Stimulated activated naive B cell treated with anti-CD40 and anti-IgM and Interleukin-4, amounts not matched to agents 10 μg/mL and 1 μg/mL and 100 μg/mL, for 72 hours (primary cell): ENCODE measurements around the gene CAMP.
A peak's percentile ranks its signal among the peaks of the same experiment; 100 is the strongest.

Experiments
- ATAC-seq, 2 donors: fragments of 150-1000 bp; cut with Tn5 transposase; replicated peaks; 2 replicates each; pipeline ENCODE4 v1.10.0; 2021; ENCODE audit warnings: moderate library complexity in 1 of 2
- DNase-seq: peaks from one replicate; pipeline ENCODE4 v3.0.0; 2021
- H3K27ac Mint-ChIP-seq: one replicate; pipeline ENCODE4 v1.8.0; 2022; ENCODE audit warnings: mild to moderate bottlenecking, mixed read lengths
- H3K27me3 Mint-ChIP-seq, 2 donors: one replicate each; pipeline ENCODE4 v1.8.0; 2022; ENCODE audit warnings: mixed read lengths in 2 of 2
- H3K36me3 Mint-ChIP-seq, 2 donors: one replicate each; pipeline ENCODE4 v1.8.0; 2022; ENCODE audit warnings: mixed read lengths in 2 of 2, mild to moderate bottlenecking in 1 of 2
- H3K4me1 Mint-ChIP-seq, 2 donors: one replicate each; pipeline ENCODE4 v1.8.0; 2022; ENCODE audit warnings: mixed read lengths in 2 of 2, mild to moderate bottlenecking in 1 of 2
- H3K4me3 Mint-ChIP-seq, 2 donors: one replicate each; pipeline ENCODE4 v1.8.0; 2022; ENCODE audit warnings: mild to moderate bottlenecking in 2 of 2, mixed read lengths in 2 of 2, moderate library complexity in 1 of 2
- H3K9me3 Mint-ChIP-seq, 2 donors: one replicate each; pipeline ENCODE4 v1.8.0; 2022; ENCODE audit warnings: mixed read lengths in 2 of 2, mild to moderate bottlenecking in 1 of 2

CAMP gene

GRCh38 chr3:48225587-48225986 lies 2.3 kb downstream of the CAMP start:
- no peak overlapping the region for H3K4me3 Mint-ChIP-seq
- peaks cover 44 to 65% of the 10 kb centered on the region in 2 donors for H3K4me1 Mint-ChIP-seq
- no peaks in the 10 kb centered on the region for H3K27me3 Mint-ChIP-seq

DNA sequence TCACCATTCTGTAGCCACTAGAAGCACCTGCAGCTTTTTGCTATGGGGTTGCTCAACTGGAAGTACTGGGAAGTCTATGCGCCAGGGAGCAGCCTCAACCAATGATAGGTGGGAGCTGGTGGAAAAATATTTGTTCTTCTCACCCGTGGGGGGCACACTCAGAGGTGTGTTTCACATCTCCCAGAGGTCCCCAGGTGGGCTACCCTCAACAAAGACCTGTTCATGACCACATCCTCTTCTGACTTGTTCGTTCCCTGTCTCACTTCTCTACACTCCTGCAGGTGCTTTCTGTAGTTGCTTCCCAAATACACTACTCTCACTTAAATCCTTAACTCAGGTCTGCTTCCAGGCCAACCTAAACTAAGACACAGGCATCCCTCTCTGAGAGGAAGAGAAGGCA lies 3.6 kb downstream of the CAMP start:
- ATAC-seq (peak; percentile 49 to 53), DNase-seq (no peak)
- no peak overlapping the region for H3K4me3 Mint-ChIP-seq
- H3K27me3 Mint-ChIP-seq, result no peaks in the 10 kb centered on the region
- H3K36me3 Mint-ChIP-seq, result peaks cover 2 to 3% of the 10 kb centered on the region in 2 donors
- peaks cover 0 to 5% of the 10 kb centered on the region in 2 donors for H3K9me3 Mint-ChIP-seq
- peaks cover 36 to 54% of the 10 kb centered on the region in 2 donors for H3K4me1 Mint-ChIP-seq
- H3K27ac Mint-ChIP-seq, result peak overlapping the region; percentile 65

More at GRCh38 chr3:48225587-48225986, 2.3 kb downstream of the CAMP start:
- peaks cover 5 to 6% of the 10 kb centered on the region in 2 donors for H3K36me3 Mint-ChIP-seq
- H3K27ac Mint-ChIP-seq, result no peak overlapping the region
- DNase-seq (no peak), ATAC-seq (no peak)
- H3K9me3 Mint-ChIP-seq, result peaks cover 6 to 10% of the 10 kb centered on the region in 2 donors

DNA sequence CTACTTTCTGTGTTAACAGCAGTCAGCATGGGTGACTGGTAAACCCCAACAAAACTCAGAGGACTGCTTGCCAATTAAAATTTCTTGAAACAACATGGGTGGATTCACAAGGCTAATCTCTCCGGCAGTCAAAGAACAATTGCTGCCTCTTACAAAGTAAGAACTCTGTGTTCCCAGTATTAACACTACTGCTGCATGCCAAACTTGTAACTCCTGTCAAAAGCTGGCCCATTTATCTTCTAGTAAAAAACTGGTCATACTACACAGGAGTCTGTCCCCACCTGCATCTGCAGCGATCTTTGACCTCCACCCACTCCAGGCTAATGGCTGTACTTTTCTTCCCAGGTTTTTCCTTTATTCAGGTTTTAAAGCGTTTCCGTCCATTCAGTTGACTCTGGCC lies 8.9 kb downstream of the CAMP start:
- Mint-ChIP-seq H3K36me3 (no peaks in the 10 kb centered on the region), H3K9me3 (no peaks in the 10 kb centered on the region), H3K4me3 (peak overlapping the region in 1 of 2 donors; percentile 54), H3K27ac (no peak overlapping the region), H3K27me3 (no peaks in the 10 kb centered on the region), H3K4me1 (peaks cover 18 to 24% of the 10 kb centered on the region in 2 donors)
- DNase-seq (no peak), ATAC-seq (no peak)

DNA sequence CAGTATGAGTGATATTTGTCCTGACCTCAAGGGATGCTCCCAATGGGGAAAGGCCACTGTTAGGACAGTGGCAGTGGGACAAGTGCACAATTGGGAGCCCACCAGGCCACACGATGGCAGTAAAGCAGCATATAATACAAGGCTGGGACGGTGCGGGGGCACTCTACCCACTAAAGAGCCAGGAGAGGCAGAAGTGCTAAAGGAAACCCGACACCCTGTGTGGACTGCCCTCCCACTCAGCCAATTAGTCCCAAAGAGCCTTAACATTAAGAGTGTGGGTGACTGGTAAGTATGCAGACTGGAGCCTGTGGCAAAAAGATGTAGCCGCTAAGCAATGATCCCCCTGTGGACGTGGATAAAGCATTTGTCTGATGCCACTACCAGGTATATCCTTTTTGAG lies 9.4 kb downstream of the CAMP start:
- H3K27ac Mint-ChIP-seq, result no peak overlapping the region
- peaks cover 16 to 21% of the 10 kb centered on the region in 2 donors for H3K4me1 Mint-ChIP-seq
- no peaks in the 10 kb centered on the region for H3K27me3 Mint-ChIP-seq
- peak; percentile 96 to 97 for ATAC-seq
- no peaks in the 10 kb centered on the region for H3K9me3 Mint-ChIP-seq
- no peaks in the 10 kb centered on the region for H3K36me3 Mint-ChIP-seq
- H3K4me3 Mint-ChIP-seq, result peak overlapping the region; percentile 54 to 71
- peak; percentile 41 for DNase-seq

GRCh38 chr3:48233542-48233941 lies 10.2 kb downstream of the CAMP start:
- Mint-ChIP-seq H3K27me3 (no peaks in the 10 kb centered on the region), H3K4me3 (no peak overlapping the region), H3K9me3 (no peaks in the 10 kb centered on the region), H3K4me1 (peaks cover 16 to 21% of the 10 kb centered on the region in 2 donors), H3K27ac (peak overlapping the region; percentile 69), H3K36me3 (no peaks in the 10 kb centered on the region)
- ATAC-seq (peak; percentile 41 to 46), DNase-seq (no peak)

- Mint-ChIP-seq H3K4me3 (no peak overlapping the region), H3K4me1 (peaks cover 16 to 26% of the 10 kb centered on the region in 2 donors), H3K27ac (no peak overlapping the region), H3K36me3 (no peaks in the 10 kb centered on the region), H3K27me3 (no peaks in the 10 kb centered on the region), H3K9me3 (no peaks in the 10 kb centered on the region)
- ATAC-seq, result no peak
- DNase-seq, result no peak
Observed at GRCh38 chr3:48236531-48236930, 13.2 kb downstream of the CAMP start.

DNA sequence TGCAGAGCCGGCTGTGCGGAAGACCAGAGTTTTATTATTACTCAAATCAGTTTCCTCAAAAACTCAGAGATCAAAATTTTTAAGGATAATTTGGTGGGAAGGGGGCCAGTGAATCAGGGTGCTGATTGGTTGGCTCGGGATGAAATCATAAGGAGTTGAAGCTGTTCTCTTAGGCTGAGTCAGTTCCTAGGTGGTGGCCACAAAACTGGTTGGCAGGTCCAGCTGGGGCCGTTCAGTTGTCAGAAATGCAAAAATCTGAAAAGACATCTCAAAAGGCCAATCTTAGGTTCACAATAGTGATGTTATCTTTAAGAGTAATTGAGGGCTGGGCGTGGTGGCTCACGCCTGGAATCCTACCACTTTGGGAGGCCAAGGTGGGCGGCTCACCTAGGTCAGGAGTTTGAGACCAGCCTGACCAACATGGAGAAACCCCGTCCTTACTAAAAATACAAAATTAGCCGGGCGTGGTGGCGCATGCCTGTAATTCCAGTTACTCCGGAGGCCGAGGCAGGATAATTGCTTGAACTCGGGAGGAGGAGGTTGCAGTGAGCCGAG lies 15.3 kb downstream of the CAMP start:
- Mint-ChIP-seq H3K4me1 (peaks cover 3 to 12% of the 10 kb centered on the region in 2 donors), H3K27me3 (no peaks in the 10 kb centered on the region), H3K27ac (no peak overlapping the region), H3K36me3 (no peaks in the 10 kb centered on the region), H3K9me3 (no peaks in the 10 kb centered on the region), H3K4me3 (no peak overlapping the region)
- DNase-seq, result no peak
- ATAC-seq, result no peak

DNA sequence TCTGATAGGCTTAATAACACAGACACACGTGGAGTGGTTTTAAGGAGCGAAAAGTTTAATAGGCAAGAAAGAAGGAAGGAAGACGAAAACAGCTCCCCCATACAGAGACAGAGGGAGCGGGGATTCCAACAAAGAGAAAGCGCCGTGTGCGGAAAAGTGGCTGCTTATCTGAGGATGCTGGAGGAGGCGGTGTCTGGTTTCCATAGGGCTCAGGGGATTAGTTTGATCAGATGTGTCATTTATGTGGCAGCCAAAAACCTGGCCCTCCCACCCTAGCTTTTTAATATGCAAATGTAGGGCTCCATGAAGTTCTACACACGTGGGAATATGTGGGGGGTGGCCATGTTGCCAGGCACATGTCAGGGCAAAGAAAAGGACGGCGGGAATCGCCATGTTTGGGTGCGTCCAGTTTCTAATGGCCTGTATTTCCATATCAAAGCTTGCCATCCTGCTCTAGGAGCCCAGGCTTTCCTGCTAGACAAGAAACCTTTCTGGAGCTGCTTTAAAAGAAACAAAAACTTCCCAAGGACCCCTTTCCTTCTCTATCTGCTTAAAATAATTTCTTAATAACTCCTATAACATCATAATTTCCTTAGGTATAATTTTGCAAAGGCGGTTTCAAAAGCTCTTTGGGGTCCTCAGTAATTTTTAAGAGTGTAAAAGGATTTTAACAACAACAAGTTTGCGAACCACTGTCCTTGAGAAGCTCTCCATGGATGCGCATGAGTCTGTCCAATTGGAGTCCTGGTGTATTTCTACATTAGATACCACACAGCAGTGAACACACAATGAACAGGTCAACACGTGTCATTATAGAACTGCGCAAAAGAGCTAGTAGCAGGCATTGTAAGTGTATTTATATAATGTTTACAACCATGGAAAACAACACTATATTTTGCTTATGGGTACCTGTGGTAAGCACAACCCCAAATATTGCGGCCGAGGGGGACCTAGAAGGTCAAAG lies 17.0 kb downstream of the CAMP start:
- peaks cover 0 to 5% of the 10 kb centered on the region in 2 donors for H3K36me3 Mint-ChIP-seq
- ATAC-seq (peak; percentile 0 to 1), DNase-seq (no peak)
- peaks cover 0 to 7% of the 10 kb centered on the region in 2 donors for H3K4me1 Mint-ChIP-seq
- peak overlapping the region; percentile 91 for H3K27ac Mint-ChIP-seq
- H3K4me3 Mint-ChIP-seq, result peak overlapping the region; percentile 83 to 87
- no peaks in the 10 kb centered on the region for H3K27me3 Mint-ChIP-seq
- no peaks in the 10 kb centered on the region for H3K9me3 Mint-ChIP-seq

DNA sequence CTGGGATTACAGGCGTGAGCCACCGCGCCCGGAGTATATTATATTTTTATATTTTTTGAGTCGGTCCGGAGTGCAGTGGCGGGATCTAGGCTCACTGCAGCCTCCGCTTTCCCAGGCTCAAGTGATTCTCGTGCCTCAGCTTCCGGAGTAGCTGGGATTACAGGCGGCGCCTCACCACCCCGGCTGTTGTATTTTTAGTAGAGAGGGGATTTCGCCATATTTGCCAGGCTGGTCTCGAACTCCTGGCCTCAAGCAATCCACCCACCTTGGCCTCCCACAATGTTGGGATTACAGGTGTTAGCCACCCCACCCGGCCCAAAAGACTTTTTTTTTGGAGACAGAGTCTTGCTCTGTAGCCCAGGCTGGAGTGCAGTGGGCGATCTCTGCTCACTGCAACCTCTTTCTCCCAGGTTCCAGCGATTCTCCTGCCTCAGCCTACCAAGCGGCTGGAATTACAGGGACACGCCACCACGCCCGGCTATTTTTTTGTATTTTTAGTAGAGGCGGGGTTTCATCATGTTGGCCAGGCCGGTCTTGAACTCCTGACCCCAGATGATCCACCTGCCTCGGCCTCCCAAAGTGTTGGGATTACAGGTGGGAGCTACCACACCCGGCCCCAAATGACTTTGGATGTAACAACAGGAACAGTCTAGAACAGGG lies 18.6 kb downstream of the CAMP start:
- no peaks in the 10 kb centered on the region for H3K9me3 Mint-ChIP-seq
- peak overlapping the region; percentile 83 to 87 for H3K4me3 Mint-ChIP-seq
- DNase-seq, result no peak
- H3K27ac Mint-ChIP-seq, result peak overlapping the region; percentile 91
- no peak for ATAC-seq
- peaks cover 0 to 9% of the 10 kb centered on the region in 2 donors for H3K36me3 Mint-ChIP-seq
- peaks cover 0 to 12% of the 10 kb centered on the region in 2 donors for H3K4me1 Mint-ChIP-seq
- H3K27me3 Mint-ChIP-seq, result no peaks in the 10 kb centered on the region

GRCh38 chr3:48243886-48244285 lies 20.6 kb downstream of the CAMP start:
- DNase-seq (no peak), ATAC-seq (no peak)
- no peaks in the 10 kb centered on the region for H3K27me3 Mint-ChIP-seq
- H3K4me1 Mint-ChIP-seq, result peaks cover 0 to 12% of the 10 kb centered on the region in 2 donors
- no peaks in the 10 kb centered on the region for H3K9me3 Mint-ChIP-seq
- H3K36me3 Mint-ChIP-seq, result peaks cover 0 to 13% of the 10 kb centered on the region in 2 donors
- no peak overlapping the region for H3K27ac Mint-ChIP-seq
- H3K4me3 Mint-ChIP-seq, result no peak overlapping the region

DNA sequence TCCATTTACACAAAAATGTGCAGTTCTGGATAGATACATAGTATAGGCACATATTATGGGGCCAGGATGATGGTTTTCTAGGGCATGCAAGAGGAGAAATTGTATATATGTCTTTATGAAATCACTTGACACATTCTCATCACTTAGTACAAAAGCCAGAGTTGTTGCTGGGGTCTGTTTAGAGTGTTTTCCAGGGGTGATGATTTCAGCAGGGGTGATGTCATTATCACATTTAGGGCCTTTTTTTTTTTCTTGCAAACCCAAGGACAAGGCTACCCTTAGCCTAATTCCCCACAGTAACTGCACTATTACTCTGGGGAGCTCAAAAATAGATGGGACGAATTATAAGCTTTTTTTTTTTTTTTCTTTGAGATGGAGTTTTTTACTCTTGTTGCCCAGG lies 21.2 kb downstream of the CAMP start:
- Mint-ChIP-seq H3K36me3 (peaks cover 0 to 13% of the 10 kb centered on the region in 2 donors), H3K4me1 (peaks cover 0 to 12% of the 10 kb centered on the region in 2 donors), H3K27me3 (no peaks in the 10 kb centered on the region), H3K27ac (no peak overlapping the region), H3K4me3 (no peak overlapping the region), H3K9me3 (no peaks in the 10 kb centered on the region)
- no peak for DNase-seq
- no peak for ATAC-seq

GRCh38 chr3:48245136-48245535 lies 21.8 kb downstream of the CAMP start:
- H3K4me3 Mint-ChIP-seq, result no peak overlapping the region
- no peaks in the 10 kb centered on the region for H3K27me3 Mint-ChIP-seq
- H3K36me3 Mint-ChIP-seq, result peaks cover 2 to 15% of the 10 kb centered on the region in 2 donors
- DNase-seq (no peak), ATAC-seq (no peak)
- H3K4me1 Mint-ChIP-seq, result peaks cover 0 to 12% of the 10 kb centered on the region in 2 donors
- H3K27ac Mint-ChIP-seq, result peak overlapping the region; percentile 26
- H3K9me3 Mint-ChIP-seq, result no peaks in the 10 kb centered on the region

DNA sequence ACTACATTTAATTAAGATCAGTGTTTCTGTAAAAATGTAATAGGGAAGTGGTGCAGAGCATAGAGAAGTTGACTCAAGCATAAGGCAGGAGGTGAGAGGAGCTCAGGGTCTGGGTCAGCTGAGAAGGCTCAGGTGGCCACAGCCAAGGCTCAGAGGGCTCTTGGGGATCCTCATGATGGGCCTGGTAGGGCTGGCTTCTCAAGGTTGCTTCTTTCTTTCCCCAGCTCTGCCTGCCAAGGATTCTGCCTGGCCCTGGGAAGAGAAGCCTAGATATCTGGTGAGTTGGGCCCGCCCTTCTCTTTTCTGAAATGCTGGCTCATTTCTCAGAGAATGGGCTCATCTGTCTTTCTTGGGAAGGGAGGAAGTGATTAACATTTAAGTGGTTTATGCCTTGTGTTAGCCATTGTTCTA lies 24.1 kb downstream of the CAMP start:
- Mint-ChIP-seq H3K4me3 (no peak overlapping the region), H3K4me1 (peaks cover 0 to 6% of the 10 kb centered on the region in 2 donors), H3K27me3 (no peaks in the 10 kb centered on the region), H3K9me3 (no peaks in the 10 kb centered on the region), H3K36me3 (peaks cover 11 to 25% of the 10 kb centered on the region in 2 donors), H3K27ac (no peak overlapping the region)
- DNase-seq, result no peak
- peak; percentile 48 to 56 for ATAC-seq

GRCh38 chr3:48248095-48248850 lies 25.0 kb downstream of the CAMP start:
- H3K4me3 Mint-ChIP-seq, result no peak overlapping the region
- peaks cover 0 to 6% of the 10 kb centered on the region in 2 donors for H3K4me1 Mint-ChIP-seq

More at GRCh38 chr3:48248095-48248850, 25.0 kb downstream of the CAMP start:
- Mint-ChIP-seq H3K27me3 (no peaks in the 10 kb centered on the region), H3K9me3 (no peaks in the 10 kb centered on the region), H3K27ac (no peak overlapping the region), H3K36me3 (peaks cover 11 to 25% of the 10 kb centered on the region in 2 donors)
- DNase-seq (no peak), ATAC-seq (no peak)
